Stimulated activated CD4-positive, alpha-beta T cell treated with anti-CD3 and anti-CD28 coated beads, TNF-alpha, amount 100 ng/mL, for 48 hours (primary cell): ENCODE results near the gene DNAH1.

Experiments
- DNase-seq, 3 donors: peaks; one replicate each; pipeline ENCODE4 v3.0.0-alpha.2; 2020; ENCODE audit warnings: low read depth in 3 of 3

The DNAH1 gene

DNA sequence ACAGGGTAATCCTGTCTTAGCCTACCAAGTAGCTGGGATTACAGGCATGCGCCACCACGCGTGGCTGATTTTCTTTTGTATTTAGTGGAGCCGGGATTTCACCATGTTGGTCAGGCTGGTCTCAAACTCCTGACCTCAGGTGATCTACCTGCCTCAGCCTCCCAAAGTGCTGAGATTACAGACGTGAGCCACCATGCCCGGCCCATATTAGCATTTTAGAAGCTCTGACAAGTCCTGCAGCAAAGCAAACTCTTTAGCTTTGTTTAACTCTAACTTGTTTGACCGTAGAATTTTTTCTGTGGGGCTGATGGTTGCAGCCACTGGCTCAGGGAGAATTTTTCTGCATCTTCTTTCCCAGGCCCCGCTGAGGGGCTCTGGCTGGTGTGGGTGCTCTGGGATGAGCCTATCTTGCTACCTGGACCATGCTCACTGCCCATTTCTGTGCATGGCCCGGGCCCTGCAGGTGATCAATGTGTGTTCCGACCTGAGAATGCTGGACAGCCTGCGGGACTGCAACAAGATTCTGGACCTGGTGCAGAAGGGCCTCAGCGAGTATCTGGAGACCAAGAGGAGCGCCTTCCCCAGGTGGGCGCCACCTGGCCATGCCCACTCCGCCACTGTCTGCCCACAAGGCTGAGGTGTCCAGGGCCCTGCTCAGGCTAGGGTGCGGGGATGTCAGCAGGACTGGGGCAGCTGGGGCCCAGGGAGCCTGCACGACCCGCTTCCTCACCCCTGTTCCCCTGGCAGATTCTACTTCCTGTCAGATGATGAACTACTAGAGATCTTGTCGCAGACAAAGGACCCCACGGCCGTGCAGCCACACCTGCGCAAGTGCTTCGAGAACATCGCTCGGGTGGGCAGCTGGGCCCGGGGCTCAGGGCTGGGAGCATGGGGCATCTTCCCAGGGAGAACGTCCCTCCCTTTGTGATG lies 41.3 kb downstream of the DNAH1 start:
- no peak for DNase-seq

DNA sequence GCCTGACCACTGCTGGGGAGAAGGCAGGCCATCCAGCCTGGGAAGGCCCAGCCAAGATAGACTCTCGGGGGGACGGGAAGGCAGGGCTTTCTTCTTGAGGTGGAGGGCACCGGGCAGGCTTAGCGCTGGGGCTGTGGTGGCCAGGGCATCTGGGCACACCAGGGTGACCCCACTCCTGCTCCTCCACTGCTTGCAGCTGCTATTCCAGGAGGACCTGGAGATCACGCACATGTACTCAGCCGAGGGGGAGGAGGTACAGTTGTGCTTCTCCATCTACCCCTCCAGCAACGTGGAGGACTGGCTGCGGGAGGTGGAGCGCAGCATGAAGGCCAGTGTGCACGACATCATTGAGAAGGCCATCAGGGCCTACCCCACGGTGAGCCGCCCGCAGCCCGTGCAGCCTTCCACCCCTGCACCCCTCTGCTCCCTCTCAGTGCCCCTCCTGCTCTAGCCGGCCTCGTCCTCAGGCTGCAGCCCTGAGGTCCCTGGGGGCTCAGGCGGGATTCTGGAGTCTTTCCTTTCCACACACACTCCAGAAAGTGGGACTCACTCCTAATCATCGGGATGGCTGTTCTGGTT lies 42.3 kb downstream of the DNAH1 start:
- DNase-seq: no peak

DNA sequence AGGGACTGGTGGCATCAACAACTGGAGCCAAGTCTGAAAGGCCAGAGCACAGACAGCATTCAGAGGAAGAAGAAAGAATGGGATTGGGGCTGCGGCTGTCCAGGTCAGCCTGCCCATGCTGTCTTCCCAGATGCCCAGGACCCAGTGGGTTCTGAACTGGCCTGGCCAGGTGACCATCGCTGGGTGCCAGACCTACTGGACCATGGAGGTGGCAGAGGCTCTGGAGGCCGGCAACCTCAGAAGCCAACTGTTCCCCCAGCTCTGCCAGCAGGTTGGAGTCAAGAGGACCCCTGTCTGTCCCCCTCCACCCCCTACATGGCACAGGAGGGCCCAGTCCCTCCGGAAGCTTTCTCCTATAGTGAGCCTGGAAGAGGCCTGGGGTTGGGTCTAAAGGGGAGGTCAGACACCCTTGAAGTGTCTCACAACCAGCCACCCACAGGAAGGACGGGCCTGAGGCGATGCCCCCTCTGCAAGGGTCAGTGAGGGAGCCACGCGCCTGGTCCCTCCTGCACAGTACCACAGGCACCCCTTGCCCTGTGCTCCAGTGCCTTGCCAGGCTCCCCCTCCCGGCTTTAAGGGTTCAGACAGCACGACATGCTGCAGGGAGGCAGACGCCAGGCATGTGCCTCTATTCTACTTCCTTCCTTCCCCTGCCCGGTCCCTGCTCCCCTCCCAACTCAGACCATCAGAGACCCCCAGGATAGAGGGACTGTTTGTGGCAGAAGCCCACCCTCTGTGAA lies 43.2 kb downstream of the DNAH1 start:
- DNase-seq: no peak

DNA sequence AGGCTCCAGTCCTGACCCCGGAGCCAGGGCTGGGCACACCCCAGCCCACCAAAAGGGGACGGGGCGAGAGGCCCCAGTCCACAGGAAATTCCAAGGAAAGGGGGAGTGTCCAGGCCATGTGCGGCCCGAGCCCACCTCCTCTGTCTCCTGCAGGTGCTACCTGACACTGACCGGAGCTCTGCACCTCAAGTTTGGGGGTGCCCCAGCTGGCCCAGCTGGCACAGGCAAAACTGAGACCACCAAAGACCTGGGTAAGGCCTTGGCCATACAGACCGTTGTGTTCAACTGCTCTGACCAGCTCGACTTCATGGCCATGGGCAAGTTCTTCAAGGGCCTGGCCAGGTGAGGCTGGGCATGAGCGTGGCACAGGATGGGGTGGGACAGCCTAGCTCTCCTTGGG lies 44.9 kb downstream of the DNAH1 start:
- no peak for DNase-seq

DNA sequence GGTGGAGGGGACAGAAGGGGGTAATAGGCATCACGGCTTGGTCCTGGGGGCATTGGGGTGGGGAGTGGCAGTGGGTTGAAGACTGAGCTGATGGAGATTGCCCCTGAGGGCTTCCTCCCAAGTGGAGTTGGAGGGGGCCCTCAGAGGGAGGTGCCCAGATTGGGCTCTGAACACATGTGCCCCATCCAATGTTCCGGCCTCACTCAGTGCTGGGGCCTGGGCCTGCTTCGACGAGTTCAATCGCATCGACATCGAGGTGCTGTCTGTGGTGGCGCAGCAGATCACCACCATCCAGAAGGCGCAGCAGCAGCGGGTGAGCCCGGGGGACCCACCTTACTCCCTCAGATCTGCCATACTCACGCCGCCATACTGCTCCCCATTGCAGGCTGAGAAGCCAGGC lies 45.3 kb downstream of the DNAH1 start:
- DNase-seq: no peak

DNA sequence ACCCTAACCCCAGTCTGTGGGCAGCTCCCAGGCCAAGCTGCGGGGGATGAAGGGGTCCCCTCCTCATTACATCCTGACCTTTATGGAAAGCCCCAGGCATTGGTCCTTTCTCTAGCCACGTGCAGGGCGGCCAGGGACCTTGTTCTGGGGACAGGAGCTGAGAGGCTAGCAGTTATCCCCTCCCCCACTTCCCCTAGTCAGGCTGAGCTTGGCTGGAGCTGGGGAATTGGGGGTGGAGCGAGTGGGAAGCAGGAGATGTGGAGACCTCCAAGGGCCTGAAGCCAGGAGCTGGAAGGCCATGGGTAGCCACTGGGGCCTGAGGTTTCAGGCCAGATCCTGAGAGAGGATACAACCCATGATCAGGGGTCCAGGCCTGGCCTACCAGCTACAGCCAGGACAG lies 45.8 kb downstream of the DNAH1 start:
- DNase-seq: no peak

DNA sequence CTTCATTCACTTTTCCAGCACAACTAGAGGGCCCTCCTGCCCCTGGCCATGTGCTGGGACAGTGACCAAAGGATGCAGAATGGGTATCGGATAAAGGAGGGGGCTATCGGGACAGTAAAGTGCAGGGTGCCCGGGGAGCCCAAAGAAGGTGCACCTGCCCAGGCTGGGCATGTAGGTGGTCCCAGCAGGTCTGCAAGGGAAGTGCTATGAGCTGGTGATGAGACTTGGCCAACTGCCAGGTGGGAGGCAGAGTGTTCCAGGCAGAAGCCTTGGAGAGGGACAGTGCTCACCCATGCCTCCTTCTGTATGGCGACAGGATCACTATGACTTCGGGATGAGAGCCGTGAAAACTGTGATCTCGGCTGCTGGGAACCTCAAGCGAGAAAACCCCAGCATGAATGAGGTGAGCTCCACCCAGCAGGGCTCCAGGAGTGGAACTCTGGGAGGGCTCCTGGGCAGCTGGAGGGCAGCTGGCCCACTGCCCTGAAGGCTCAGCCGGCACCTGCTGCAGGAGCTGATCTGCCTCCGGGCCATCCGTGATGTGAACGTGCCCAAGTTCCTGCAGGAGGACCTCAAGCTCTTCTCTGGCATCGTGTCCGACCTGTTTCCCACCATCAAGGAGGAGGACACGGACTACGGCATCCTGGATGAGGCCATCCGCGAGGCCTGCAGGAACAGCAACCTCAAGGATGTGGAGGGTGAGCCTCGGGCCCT lies 48.4 kb downstream of the DNAH1 start:
- DNase-seq: no peak

DNA sequence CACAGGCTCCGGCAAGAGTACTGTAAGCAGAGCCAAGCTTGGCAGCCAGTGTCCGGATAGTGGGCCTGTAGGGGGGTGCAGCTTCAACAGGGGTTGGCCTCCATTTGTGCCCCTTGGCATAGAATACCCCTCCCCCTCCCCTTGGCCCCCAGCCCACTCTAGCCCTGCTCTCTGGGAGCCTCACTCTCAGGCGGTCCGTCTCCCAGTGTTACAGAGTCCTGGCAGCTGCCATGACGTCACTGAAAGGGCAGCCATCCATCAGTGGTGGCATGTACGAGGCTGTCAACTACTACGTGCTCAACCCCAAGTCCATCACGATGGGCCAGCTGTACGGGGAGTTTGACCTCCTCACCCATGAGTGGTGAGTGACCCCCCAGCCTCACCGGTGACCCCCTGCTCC lies 50.4 kb downstream of the DNAH1 start:
- DNase-seq: no peak

DNA sequence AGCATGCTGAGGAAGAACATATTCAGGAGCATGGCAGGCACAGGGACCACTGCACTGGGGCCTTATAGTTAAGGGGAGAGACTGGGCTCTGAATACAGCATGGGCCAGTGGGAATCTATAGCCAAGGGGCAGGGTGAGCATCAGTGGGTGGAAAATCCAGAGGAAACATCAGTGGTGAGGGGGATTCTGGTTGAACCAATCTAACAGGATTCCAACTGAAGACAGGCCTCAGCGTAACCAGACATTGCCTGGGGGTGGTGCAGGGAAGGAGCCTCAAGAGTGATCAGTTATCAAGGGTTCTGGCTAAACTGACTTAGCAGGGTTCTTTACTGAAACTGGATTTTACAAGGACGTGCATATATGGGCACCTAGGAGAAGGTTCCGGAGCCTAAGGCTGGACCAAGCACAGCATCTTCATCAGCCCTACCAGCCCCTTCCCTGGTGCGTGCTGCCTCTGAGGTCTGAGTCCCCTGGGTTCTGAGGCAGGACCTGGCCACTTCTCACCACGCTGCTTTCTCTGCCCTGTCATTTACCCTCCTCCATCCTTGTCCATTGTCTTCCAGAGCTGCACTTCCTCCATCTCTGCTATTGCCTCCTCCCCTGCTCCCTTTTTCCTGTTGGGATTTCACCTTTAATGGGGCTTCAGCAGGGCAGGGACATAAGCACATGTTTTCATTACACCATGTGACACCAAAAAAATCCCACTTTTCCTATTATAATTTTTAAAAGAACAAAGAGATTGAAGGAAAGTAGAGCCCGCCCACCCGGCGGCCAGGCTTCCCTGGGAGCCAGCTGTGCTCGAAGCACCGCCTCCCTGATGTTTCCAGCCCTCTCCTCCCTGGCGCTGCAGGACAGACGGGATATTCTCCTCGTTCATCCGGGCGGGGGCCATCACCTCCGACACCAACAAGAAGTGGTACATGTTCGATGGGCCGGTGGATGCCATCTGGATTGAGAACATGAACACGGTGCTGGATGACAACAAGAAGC lies 52.1 kb downstream of the DNAH1 start:
- DNase-seq: no peak

DNA sequence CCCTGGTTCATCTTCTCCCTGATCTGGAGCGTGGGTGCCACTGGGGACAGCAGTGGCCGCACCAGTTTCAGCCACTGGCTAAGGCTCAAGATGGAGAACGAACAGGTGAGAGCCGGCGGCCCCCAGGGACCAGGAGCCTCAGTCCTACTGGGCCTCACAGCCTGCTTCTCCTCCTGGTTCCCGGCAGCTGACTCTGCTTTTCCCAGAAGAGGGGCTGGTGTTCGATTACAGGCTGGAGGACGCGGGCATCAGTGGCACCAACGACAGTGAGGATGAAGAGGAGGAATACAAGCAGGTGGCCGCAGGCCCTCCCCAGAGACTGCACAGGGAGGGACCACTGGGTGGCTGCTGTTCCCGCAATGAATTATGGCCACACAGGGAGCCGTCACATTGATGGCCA lies 54.4 kb downstream of the DNAH1 start:
- DNase-seq: no peak

DNA sequence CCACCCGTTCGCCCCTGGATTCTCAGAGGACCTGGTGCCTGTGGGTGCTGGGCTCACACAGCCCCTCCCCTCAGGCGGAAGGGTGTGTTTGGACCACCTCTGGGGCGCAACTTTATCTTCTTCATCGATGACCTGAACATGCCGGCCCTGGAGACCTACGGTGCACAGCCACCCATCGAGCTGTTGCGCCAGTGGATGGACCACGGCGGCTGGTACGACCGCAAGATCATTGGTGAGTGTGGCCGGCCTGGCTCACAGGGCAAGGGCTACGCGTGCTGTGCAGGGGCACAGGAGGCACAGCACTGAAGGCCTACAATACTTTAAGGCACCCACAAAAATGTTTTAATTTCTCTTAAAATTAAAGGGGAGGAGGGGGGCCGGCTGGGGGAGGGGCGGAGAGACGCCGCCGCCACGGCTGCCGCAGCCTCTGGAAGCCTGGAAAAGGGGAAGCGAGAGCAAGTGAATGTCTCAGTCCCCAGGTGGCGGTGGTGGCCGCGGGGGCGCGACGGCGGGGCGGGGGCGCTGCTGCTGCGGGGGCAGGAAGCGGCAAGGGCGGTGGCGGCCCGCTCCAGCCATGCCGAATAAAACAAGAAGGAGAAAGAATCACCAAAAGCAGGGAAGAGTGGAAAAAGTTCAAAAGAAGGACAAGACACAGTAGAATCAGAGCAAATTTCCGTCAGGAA lies 56.8 kb downstream of the DNAH1 start:
- DNase-seq: no peak

DNA sequence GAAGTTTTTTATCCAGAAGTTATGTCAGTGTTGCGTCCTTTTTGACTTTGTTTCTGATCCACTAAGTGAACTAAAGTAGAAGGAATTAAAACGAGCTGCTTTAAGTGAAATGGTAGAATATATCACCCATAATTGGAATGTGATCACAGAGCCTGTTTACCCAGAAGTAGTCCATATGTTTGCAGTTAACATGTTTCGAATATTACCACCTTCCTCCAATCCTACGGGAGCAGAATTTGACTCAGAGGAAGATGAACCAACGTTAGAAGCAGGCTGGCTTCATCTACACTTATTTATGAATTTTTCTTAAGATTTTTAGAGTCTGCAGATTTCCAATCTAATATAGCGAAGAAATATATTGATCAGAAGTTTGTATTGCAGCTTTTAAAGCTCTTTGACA lies 57.6 kb downstream of the DNAH1 start:
- DNase-seq: no peak

DNA sequence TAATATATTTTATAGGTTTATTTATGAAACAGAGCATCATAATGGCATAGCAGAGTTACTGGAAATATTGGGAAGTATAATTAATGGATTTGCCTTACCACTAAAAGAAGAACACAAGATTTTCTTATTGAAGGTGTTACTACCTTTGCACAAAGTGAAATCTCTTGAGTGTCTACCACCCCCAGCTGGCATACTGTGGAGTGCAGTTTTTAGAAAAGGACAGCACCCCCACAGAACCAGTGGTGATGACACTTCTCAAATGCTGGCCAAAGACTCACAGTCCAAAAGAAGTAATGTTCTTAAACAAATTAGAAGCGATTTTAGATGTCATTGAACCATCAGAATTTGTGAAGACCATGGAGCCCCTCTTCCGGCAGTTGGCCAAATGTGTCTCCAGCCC lies 58.1 kb downstream of the DNAH1 start:
- no peak for DNase-seq

DNA sequence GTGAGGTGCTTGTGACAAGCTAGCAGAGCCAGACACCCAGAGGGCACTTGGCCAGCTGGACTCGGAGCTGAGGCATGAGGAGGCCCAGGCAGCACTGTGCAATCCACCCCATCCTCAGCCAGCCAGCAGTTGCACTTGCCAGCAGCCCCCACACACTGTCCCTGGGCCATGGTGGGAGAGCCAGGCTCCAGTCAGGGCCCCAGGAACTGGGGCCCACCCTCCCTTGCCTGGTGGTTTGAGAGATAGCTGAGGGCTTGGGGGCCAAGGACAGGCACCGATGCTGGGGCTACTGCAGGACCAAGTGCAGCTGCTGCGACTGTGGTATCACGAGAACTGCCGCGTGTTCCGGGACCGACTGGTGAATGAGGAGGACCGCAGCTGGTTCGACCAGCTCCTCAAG lies 63.5 kb downstream of the DNAH1 start:
- DNase-seq: no peak

DNA sequence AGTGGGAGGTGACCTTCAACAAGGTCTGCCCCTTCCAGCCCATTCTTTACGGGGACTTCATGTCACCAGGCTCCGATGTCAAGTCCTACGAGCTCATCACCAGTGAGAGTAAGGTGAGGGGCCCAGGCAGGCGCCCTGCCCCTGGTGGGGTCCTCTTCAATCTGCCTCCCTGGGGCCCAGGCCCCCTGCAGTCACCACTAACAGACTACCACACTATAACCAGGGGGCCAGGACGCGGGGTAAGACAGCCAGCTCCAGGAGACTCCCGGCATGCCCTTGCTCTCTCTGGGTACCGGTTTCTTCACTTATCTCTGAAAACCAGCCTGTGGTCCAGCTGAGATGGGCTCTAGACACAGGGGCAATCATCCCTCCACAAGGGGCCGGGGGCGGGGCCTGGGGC lies 63.9 kb downstream of the DNAH1 start:
- DNase-seq: no peak

DNA sequence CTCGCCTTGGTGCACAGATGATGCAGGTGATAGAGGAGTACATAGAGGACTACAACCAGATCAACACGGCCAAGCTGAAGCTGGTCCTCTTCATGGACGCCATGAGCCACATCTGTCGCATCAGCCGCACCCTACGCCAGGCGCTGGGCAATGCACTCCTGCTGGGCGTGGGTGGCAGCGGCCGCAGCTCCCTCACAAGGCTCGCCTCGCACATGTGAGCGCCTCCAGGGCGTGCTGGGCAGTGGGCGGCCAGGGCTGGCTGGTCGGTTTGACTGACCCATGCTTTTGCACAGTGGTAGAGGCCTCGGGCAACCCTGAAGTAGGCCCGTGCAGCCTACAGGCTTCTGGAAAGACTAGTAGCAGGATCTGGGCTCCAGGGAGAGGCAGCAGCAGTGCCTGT lies 65.5 kb downstream of the DNAH1 start:
- no peak for DNase-seq

DNA sequence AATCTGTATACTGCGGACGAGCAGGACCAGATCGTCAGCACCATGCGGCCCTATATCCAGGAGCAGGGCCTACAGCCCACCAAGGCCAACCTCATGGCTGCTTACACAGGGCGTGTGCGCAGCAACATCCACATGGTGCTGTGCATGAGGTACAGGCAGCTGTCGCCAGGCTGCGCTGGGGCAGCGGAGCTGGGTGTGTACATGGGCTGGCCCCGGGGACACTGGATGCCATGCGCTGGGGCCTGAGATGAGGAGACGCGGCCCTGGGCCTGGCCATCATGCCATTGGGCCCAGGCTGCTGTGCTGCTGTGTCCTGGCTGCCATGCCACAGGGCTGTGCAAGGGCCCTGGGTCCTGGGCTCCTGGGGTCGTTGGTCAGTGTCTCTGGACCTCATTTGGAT lies 67.3 kb downstream of the DNAH1 start:
- no peak for DNase-seq

DNA sequence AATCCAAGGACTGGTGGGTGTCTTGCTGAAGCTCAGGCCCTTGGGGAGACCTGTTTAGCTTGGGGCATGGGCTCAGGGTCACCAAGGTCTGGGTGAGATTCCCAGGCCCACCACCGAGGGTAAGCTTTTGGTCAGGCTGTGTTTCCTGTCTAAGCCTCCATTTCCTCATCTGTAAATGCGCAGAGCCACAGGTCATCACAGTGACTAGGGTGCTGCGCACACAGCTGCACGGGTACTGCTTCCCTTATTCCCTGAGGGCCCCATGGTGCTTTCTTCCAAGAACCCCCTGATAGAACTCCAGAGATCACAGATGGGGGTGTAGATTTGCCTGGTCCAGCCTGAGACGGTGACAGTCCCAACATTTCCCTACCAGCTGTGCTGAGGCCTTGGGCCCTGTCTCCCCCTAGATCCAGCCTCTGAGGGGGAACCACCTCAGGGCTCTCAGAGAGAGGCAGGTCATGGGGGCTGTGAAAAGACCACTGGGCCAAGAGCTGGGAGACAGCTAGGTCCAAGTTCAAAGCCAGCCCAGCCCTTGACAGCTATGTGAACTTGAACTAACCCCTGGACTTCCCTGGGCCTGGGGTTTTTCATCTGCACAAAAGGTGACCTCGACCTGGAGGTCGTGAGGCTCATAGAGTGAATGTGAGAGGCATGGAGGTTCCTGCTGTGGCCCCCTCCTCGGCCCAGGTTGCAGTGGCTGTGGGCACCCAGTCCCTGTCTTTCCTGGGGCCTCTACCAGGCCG lies 68.1 kb downstream of the DNAH1 start:
- no peak for DNase-seq

DNA sequence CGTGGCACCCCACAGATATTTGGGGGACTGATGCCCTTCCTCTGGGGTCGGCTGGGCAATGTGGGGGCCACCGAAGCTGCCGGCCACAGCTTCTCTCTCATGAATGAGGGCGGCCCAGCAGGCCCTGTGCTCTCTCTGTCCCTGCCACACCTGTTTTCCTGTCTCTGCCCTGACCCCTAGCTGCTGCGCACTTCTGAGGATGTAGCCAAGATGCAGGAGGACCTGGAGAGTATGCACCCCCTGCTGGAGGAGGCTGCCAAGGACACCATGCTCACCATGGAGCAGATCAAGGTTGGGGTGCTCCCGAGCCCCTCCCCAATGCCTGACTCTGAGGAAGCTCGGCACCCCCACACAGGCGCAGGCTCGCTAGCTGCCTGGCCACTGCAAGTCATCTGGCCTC lies 69.0 kb downstream of the DNAH1 start:
- DNase-seq: no peak

DNA sequence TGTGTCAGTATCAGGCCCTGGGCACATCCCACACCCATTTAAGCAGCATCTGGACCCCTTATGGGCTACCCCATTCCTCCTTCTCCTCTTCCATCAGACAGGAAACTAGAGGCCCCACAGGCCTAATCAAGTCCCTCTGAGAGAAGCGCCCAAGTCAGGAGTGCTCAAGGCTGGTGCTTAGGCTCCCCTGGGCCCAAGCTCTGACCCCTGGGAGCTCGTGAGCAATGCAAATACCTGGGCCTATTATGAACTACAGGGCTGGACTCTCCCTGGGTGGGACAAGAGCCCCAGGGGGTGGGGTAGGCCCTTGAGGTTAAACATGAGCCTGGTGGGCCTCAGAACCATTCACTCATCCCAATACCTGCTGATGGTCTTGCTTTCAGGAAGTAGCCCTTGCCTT lies 71.4 kb downstream of the DNAH1 start:
- DNase-seq: no peak
